GM23248 (cell line): ENCODE data around the gene ABHD17A.

Experiments used
- EZH2 ChIP-seq: fragments of 200-600 bp; sonication (generic); IDR thresholded peaks from 2 replicates; pipeline ENCODE4 v1.6.1; 2018; ENCODE audit warnings: antibody characterized with exemption, mild to moderate bottlenecking; ENCODE audit not compliant: insufficient read depth, poor library complexity, severe bottlenecking
- EZH2phosphoT487 ChIP-seq: fragments of 200-600 bp; sonication (generic); IDR thresholded peaks from 2 replicates; pipeline ENCODE4 v1.6.1; 2018; ENCODE audit warnings: antibody characterized with exemption, moderate library complexity, mild to moderate bottlenecking, low read depth; ENCODE audit not compliant: insufficient read depth

- TF ChIP-seq EZH2: no peak
- TF ChIP-seq EZH2phosphoT487: no peak
These were observed 20.6 kb upstream of the ABHD17A start for GRCh38 chr19:1905863-1906375.
